NCI-H510A (cell line): Measurements from ENCODE around the gene EYA3.

ENCODE experiments used
- DNase-seq: peaks from one replicate; lab custom pipeline; 2025; lab: John Stamatoyannopoulos, UW

Gene EYA3

GRCh38 chr1:27940297-27940696 is 148.1 kb downstream of the EYA3 start:
- DNase-seq: no peak

GRCh38 chr1:27938488-27938887 is 149.9 kb downstream of the EYA3 start:
- DNase-seq: no peak

- DNase-seq: no peak
These were observed 150.9 kb downstream of the EYA3 start for GRCh38 chr1:27937524-27937836.

GRCh38 chr1:27936370-27936769 is 152.0 kb downstream of the EYA3 start:
- DNase-seq: no peak

- no peak for DNase-seq
These were observed 152.7 kb downstream of the EYA3 start for GRCh38 chr1:27935721-27936120.

- peak; percentile 87 for DNase-seq
These were observed 153.4 kb downstream of the EYA3 start, which contains the start of gene SMPDL3B for GRCh38 chr1:27934818-27935549. Gene SMPDL3B (plus strand): TSS chr1:27935000. CDS start chr1:27935184, 184 bp downstream.

- DNase-seq: no peak
These were observed 156.7 kb downstream of the EYA3 start for GRCh38 chr1:27931759-27932158.

- no peak for DNase-seq
These were observed 157.2 kb downstream of the EYA3 start for GRCh38 chr1:27931184-27931583.

GRCh38 chr1:27928216-27928954 is 160.0 kb downstream of the EYA3 start:
- DNase-seq: no peak

- no peak for DNase-seq
These were observed 166.1 kb downstream of the EYA3 start for GRCh38 chr1:27922272-27922671.
